ENCODE data around the gene RPS6KA1. TPM values are rescaled to one million over a fixed set of nuclear protein-coding genes. Genes with fewer than 3 reads are reported as not detected.

Gene RPS6KA1
- total RNA-seq, 1 experiment from 2014 or later, result 65.5 TPM

- no peak for TF ChIP-seq ZNF532 (CRISPR knock-in tag; IDR thresholded peaks at IDR 0.05; ENCODE audit: borderline replicate concordance)
- no peak for TF ChIP-seq IRF2 (CRISPR knock-in tag; IDR thresholded peaks at IDR 0.05; ENCODE audit: borderline replicate concordance, low read depth)
Observed at GRCh38 chr1:26558685-26559048, 29.1 kb downstream of the RPS6KA1 start (continued).

- Mint-ChIP-seq H3K27me3 (ENCODE audit: low read depth) (no peaks in the 10 kb centered on the region), H3K4me1 (no peaks in the 10 kb centered on the region), H3K36me3 (peaks cover 52% of the 10 kb centered on the region), H3K4me3 (no peak overlapping the region), H3K9me3 (no peaks in the 10 kb centered on the region), H3K27ac (no peak overlapping the region)
- ATAC-seq (no peak), DNase-seq (ENCODE audit: low spot score) (no peak)
- ChIA-PET CTCF (no interaction called here), POLR2A (no interaction called here)
- no peak for TF ChIP-seq ZNF512 (CRISPR knock-in tag; IDR thresholded peaks at IDR 0.05; ENCODE audit: borderline replicate concordance)
- no peak for TF ChIP-seq ZNF423 (CRISPR knock-in tag; IDR thresholded peaks at IDR 0.05)
- TF ChIP-seq KAT7 (CRISPR knock-in tag; IDR thresholded peaks at IDR 0.05; ENCODE audit: borderline replicate concordance), result no peak
- no peak for TF ChIP-seq ZSCAN18 (CRISPR knock-in tag; IDR thresholded peaks at IDR 0.05)
- TF ChIP-seq NFE2L1 (CRISPR knock-in tag; IDR thresholded peaks at IDR 0.05), result no peak
- no peak for TF ChIP-seq IRF2 (CRISPR knock-in tag; IDR thresholded peaks at IDR 0.05; ENCODE audit: borderline replicate concordance, low read depth)
- TF ChIP-seq ZNF232 (CRISPR knock-in tag; IDR thresholded peaks at IDR 0.05), result no peak
- TF ChIP-seq TCF7 (CRISPR knock-in tag; IDR thresholded peaks at IDR 0.05; ENCODE audit: low read depth), result no peak
- no peak for TF ChIP-seq MLX (CRISPR knock-in tag; IDR thresholded peaks at IDR 0.05)
- no peak for TF ChIP-seq ATF1 (CRISPR knock-in tag; IDR thresholded peaks at IDR 0.05)
- no peak for TF ChIP-seq FOXJ3 (CRISPR knock-in tag; IDR thresholded peaks at IDR 0.05; ENCODE audit: borderline replicate concordance)
- TF ChIP-seq USF2 (CRISPR knock-in tag; IDR thresholded peaks at IDR 0.05), result no peak
Observed at GRCh38 chr1:26560403-26560780, 30.8 kb downstream of the RPS6KA1 start.

GRCh38 chr1:26570287-26570686, 40.7 kb downstream of the RPS6KA1 start:
- H3K4me1 Mint-ChIP-seq, result no peaks in the 10 kb centered on the region
- POLR2A ChIA-PET, result no interaction called here
- CTCF ChIA-PET, result interaction anchor here (2.1 kb wide), 1 partner anchor 31 kb away, joined by 7 read pairs; no protein-coding TSS in a partner anchor
- H3K9me3 Mint-ChIP-seq, result no peaks in the 10 kb centered on the region
- no peak overlapping the region for H3K27ac Mint-ChIP-seq
- no peak overlapping the region for H3K4me3 Mint-ChIP-seq
- DNase-seq (ENCODE audit: low spot score) (no peak), ATAC-seq (no peak)
- H3K36me3 Mint-ChIP-seq, result peaks cover 28% of the 10 kb centered on the region
- no peaks in the 10 kb centered on the region for H3K27me3 Mint-ChIP-seq (ENCODE audit: low read depth)
- TF ChIP-seq ZNF281 (CRISPR knock-in tag; IDR thresholded peaks at IDR 0.05), result no peak
- TF ChIP-seq IRF2 (CRISPR knock-in tag; IDR thresholded peaks at IDR 0.05; ENCODE audit: borderline replicate concordance, low read depth), result no peak
- no peak for TF ChIP-seq CREM (CRISPR knock-in tag; IDR thresholded peaks at IDR 0.05)
- no peak for TF ChIP-seq ZBTB21 (CRISPR knock-in tag; IDR thresholded peaks at IDR 0.05; ENCODE audit: borderline replicate concordance)
- no peak for TF ChIP-seq KAT7 (CRISPR knock-in tag; IDR thresholded peaks at IDR 0.05; ENCODE audit: borderline replicate concordance)
- no peak for TF ChIP-seq ZMAT4 (CRISPR knock-in tag; IDR thresholded peaks at IDR 0.05)
- TF ChIP-seq CTCF (IDR thresholded peaks at IDR 0.05), result no peak
- TF ChIP-seq ZNF138 (CRISPR knock-in tag; conservative IDR thresholded peaks at IDR 0.05), result no peak
- no peak for TF ChIP-seq TEAD4 (CRISPR knock-in tag; IDR thresholded peaks at IDR 0.05)

All from WTC11 (cell line).